Upper lobe of left lung (tissue), 4 donors: Measurements from ENCODE around the gene HSF2.

Source experiments
- CTCF ChIP-seq, 6 experiments: fragments of 450-650 bp in 4 of 6; fragments of 200-600 bp in 2 of 6; sonication (generic) in 2 of 6; IDR thresholded peaks; one replicate each; pipeline ENCODE4 v1.5.1; 2016 to 2019; ENCODE audit warnings: antibody characterized with exemption in 6 of 6
- POLR2AphosphoS5 ChIP-seq, 2 donors: sonication (generic); formaldehyde crosslinking; IDR thresholded peaks; one replicate each; pipeline ENCODE4 v1.5.1; 2017; ENCODE audit warnings: antibody characterized with exemption in 2 of 2

- TF ChIP-seq CTCF (IDR thresholded peaks at IDR 0.05) (no peak), POLR2AphosphoS5 (IDR thresholded peaks at IDR 0.05) (no peak)
These were observed 9.6 kb upstream of the HSF2 start for GRCh38 chr6:122389704-122390372.
